ENCODE results near the gene NT5C1A.

- TF ChIP-seq POLR2A (IDR thresholded peaks at IDR 0.05) (no peak), CTCF (IDR thresholded peaks at IDR 0.05) (no peak)
Measured at GRCh38 chr1:39711966-39712340, 40.0 kb upstream of the NT5C1A start.

All from lower leg skin (tissue), 3 donors.